Skin epidermis (tissue), 12 donors: Measurements from ENCODE around the gene SOS1.
"Not testable (repeated sequence)": the region's sequence is repeated elsewhere in the genome, so short reads cannot be mapped to it uniquely, and the experiment has no call there.

Experiments used
- H3K27ac ChIP-seq, 21 experiments: fragments of 200-600 bp; sonication (generic) in 11 of 21; one replicate each; pipeline ENCODE4 v1.5.0; 2020; ENCODE audit warnings: mild to moderate bottlenecking in 3 of 21, inconsistent platforms in 2 of 21, moderate library complexity in 2 of 21
- H3K4me3 ChIP-seq, 7 experiments: fragments of 200-600 bp; sonication (generic) in 2 of 7; one replicate each; pipeline ENCODE4 v1.5.0; 2020; ENCODE audit warnings: inconsistent platforms in 2 of 7, mild to moderate bottlenecking in 2 of 7, moderate library complexity in 1 of 7

SOS1 gene

GRCh38 chr2:38945372-38945771 is 175.5 kb downstream of the SOS1 start:
- no peak overlapping the region for H3K27ac ChIP-seq
- no peak overlapping the region for H3K4me3 ChIP-seq

GRCh38 chr2:38943784-38944183 is 177.1 kb downstream of the SOS1 start:
- no peak overlapping the region for H3K27ac ChIP-seq
- no peak overlapping the region for H3K4me3 ChIP-seq

DNA sequence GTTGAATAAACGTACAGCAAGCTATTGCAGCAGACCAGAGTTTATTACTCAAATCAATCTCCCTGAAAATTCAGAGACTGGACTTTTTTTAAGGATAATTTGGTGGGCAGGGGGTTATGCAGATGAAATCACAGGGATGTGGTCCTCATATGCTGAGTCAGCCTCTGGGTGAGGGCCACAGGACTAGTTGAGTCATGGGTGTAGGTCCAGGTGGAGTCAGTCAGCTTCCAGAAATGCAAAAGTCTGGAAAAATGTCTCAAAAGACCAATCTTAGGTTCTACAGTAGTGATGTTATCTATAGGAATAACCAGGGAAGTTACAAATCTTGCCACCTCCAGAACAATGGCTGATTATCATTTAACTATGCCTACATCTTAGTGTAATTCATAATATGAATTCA is 180.1 kb downstream of the SOS1 start:
- H3K4me3 ChIP-seq, result no peak overlapping the region

DNA sequence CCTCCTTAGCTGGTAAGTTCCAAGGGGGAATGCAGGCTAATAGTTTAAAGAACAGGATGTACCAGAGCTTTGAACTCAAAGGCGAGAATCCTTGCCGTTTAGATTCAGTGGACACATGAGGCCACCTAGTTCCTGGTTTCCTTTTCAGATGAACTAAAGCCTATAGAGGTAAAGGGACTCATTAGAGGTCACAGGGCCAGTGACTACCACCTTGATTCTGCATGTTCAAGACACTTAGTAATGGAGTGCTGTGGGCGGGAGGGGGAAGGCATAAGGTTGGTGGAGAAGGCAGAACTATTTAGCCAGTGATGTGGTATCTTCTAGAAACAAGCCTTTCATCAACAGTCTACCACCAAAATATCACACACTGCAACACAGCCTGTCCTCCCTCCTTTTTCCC is 183.3 kb downstream of the SOS1 start:
- Histone ChIP-seq H3K27ac (no peak overlapping the region), H3K4me3 (no peak overlapping the region)

More for the DNA sequence above, 180.1 kb downstream of the SOS1 start:
- no peak overlapping the region for H3K27ac ChIP-seq

DNA sequence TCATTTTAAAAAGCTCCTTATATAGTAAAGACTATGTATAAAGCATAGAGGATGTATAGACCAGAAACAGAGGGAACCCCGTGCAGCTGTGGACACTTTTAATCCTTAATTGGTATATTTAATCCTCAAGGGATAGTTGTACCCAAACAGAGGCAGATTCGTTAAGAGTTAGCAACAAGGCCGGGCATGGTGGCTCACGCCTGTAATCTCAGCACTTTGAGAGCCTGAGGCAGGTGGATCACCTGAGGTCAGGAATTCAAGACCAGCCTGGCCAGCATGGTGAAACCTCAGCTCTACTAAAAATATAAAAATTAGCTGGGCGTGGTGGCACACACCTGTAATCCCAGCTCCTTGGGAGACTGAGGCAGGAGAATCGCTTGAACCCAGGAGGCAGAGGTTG is 184.3 kb downstream of the SOS1 start:
- H3K27ac ChIP-seq, H3K4me3 ChIP-seq: not testable (repeated sequence)

DNA sequence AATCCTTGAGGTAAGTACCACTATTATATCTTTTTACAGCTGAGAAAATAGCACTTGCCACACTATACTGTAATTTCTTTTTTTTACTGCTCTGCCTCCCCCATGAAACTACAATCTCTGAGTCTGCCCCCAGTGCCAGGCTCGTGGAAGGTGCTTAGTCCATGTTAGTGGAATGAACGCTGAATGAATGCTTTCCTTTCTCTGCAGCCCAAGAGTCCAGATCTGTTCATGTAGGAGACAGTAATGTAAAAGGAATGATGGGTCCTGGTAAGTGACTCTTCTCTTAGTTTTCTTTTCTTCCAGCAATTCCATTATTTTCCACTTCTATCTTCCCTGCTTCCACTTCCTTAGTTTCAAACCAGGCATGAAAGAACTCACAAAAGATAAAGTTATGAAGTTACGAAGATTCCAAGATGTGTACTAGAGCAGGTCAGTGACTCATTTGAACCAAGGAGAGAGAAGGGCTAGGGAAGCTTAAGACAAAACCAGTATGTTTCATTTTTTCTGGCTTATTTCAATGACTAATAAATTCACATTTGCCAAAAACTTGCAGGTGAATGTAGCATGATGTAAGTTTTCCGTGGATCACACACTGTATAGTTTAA is 185.2 kb downstream of the SOS1 start:
- Histone ChIP-seq H3K4me3 (no peak overlapping the region), H3K27ac (no peak overlapping the region)

DNA sequence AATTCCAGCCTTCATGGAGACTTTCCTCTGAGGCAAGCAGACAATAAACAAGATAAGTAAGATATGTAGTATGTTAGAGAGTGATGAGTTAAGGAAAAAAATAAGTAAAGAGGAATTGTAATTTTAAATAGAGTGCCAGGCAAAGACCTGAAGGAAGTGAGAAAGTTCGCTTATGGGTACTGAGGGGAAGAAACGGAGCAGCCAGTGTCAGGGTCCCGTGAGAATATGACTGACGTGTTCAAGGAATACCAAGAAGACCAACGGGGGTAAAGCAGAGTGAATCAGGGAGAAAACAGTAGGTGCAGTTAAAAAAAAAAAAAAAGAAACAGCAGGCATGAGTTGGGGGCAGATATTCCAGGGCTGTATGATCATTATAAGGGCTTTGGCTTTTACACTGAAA is 186.1 kb downstream of the SOS1 start:
- Histone ChIP-seq H3K27ac (no peak overlapping the region), H3K4me3 (no peak overlapping the region)

DNA sequence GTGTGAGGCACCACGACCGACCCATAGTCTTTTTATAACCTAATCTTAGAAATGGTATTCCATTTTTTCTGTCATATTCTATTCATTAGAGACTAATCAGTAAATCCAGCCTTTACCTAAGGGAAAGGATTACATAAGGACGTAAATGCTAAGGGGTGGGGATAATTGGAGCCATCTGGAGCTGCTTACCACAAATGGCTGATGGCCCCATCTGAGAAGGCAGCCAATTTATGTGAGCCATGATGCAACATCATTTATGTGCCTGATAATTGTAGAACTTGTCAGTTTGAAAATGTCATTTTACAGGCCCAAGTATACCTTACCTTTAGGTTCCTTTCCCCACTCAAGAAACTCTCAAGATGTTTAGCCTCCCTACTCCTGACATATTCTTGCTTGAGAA is 187.2 kb downstream of the SOS1 start:
- H3K27ac ChIP-seq, result no peak overlapping the region
- no peak overlapping the region for H3K4me3 ChIP-seq

DNA sequence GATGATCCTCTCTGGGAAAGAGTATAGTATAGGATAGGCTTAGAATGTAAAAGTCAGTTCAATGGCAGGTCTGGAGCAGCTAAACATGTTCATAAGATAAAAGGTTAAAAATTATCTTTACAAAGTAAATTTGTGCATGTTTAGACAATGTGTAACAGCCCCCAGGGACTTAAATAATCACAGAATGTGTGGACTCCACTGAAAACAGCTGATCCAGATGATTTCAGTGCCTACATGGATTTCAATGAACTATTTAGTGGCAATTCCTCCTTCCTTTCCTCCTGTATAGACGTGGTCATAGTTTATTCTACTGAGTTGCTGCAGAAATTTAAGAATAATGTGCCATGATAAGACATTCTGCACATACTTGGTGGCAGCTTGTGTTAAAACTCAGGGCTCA is 188.3 kb downstream of the SOS1 start:
- no peak overlapping the region for H3K27ac ChIP-seq

More for the DNA sequence above, 188.3 kb downstream of the SOS1 start:
- H3K4me3 ChIP-seq, result no peak overlapping the region
